Activated T-cell treated with anti-CD3 and anti-CD28 coated beads, Interleukin-2, amount 50 U/mL, for 4 hours (primary cell): ENCODE data around the gene ABCB10. TPM values are rescaled to one million over a fixed set of nuclear protein-coding genes. Genes with fewer than 3 reads are reported as not detected.

Experiments
- ATAC-seq, 2 donors: fragments of 200-7000 bp; cut with Tn5 transposase; one replicate each; pipeline ENCODE4 v1.10.0; 2021
- DNase-seq: peaks from one replicate; pipeline ENCODE4 v3.0.0-alpha.2; 2020
- H3K27me3 Mint-ChIP-seq: one replicate; pipeline ENCODE4 v1.8.0; 2021; ENCODE audit warnings: low read depth, mixed read lengths
- H3K36me3 Mint-ChIP-seq: one replicate; pipeline ENCODE4 v1.8.0; 2022; ENCODE audit warnings: mixed read lengths; ENCODE audit not compliant: insufficient read depth
- H3K4me1 Mint-ChIP-seq: one replicate; pipeline ENCODE4 v1.8.0; 2021; ENCODE audit warnings: low read depth, mixed read lengths
- H3K4me3 Mint-ChIP-seq: one replicate; pipeline ENCODE4 v1.8.0; 2021; ENCODE audit warnings: mild to moderate bottlenecking, moderate library complexity, mixed read lengths
- H3K9me3 Mint-ChIP-seq: one replicate; pipeline ENCODE4 v1.8.0; 2021; ENCODE audit warnings: mixed read lengths
- total RNA-seq, 3 donors: library from RNA; stranded (reverse); gene quantifications; one replicate each; pipeline ENCODE4 v1.2.1, GENCODE V29; 2021

The ABCB10 gene
- total RNA-seq, 3 donors from 2014 or later, result 16.4 to 19.1 (median 16.7) TPM

DNA sequence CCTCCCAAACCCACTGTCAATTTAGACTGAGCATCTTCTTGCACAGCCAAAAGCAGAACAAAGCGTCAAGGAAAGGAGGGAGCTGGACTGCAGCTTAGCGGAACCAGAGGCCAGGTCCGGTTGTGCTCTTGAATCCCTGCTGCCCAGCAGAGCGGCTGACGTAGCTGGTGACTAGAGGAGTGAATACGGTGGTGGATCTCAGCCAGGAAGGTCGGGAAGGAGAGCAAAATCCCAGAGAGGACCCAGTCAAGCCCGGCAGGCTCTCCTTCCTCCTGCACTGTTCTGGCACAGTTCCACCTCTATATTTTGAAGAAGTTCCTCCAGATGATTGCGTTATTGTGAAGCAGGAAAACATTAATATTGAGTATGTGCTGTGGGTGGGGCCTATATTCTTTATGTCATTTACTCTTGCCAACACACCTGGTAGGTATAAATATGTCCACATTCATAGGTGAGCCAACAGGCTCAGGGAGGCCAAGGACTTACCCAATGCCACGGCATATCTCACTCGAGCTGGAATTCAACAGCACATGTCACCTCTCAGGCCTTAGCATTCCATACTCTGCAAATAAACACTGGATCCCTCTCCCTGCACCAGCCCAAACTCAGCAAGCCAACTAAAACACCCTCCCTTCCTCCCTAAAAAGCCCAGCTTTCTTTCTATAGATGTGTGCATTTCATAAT lies 23.6 kb upstream of the ABCB10 start:
- Mint-ChIP-seq H3K9me3 (no peaks in the 10 kb centered on the region), H3K36me3 (no peaks in the 10 kb centered on the region), H3K4me3 (no peak overlapping the region), H3K27me3 (peaks cover 6% of the 10 kb centered on the region), H3K4me1 (peaks cover 5% of the 10 kb centered on the region)
- DNase-seq, result no peak
- ATAC-seq, result no peak

DNA sequence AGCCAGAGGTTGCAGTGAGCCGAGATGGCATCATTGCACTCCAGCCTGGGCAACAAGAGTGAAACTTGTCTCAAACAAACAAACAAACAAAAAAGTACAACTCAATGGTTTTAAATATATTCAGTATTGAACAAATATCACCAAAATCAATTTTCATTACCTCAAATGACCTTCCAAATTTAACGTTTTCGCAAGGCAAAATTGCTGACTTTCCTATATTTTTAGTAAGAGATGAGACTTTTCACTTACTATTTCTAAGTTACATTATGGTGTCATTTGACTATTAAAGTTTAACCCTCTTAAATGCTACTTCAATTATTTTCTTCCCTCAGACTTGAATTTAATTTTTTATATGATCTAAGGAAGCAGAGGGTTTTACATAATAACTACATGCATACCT lies 23.0 kb upstream of the ABCB10 start:
- Mint-ChIP-seq H3K4me3 (no peak overlapping the region), H3K4me1 (peaks cover 5% of the 10 kb centered on the region), H3K27me3 (peaks cover 6% of the 10 kb centered on the region), H3K36me3 (no peaks in the 10 kb centered on the region), H3K9me3 (no peaks in the 10 kb centered on the region)
- DNase-seq, result no peak
- no peak for ATAC-seq

DNA sequence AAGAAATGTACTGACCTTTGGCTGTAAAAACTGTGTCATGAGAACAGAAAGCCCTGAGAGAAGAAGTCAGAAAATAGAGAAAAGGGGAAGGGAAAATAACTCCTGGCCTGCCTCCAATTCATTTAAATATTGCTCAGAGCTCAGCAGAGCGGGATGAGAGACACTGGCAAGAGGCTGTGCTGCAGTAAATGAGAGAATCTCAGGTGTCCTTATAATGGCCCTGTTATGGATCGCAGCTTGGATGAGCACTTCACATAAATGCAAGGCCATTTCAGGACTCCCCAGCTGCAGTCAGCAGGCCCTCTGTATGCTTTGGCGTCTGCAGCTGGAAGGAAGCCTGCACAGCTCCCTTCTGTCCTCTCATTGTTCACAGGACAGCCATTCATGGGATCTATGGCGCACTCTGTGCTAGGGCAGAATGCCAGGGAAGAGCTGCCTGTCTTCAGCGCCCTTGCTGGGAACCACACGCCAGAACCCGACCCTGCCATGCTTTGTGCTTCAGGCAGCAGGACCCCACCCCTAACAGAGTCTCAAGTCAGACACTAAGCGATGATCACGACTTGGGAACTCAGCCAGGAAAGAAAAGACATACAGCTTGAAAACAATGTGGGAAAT lies 20.7 kb upstream of the ABCB10 start:
- no peak overlapping the region for H3K4me3 Mint-ChIP-seq
- no peaks in the 10 kb centered on the region for H3K9me3 Mint-ChIP-seq
- DNase-seq (no peak), ATAC-seq (no peak)
- H3K27me3 Mint-ChIP-seq, result peaks cover 6% of the 10 kb centered on the region
- no peaks in the 10 kb centered on the region for H3K36me3 Mint-ChIP-seq
- peaks cover 5% of the 10 kb centered on the region for H3K4me1 Mint-ChIP-seq

DNA sequence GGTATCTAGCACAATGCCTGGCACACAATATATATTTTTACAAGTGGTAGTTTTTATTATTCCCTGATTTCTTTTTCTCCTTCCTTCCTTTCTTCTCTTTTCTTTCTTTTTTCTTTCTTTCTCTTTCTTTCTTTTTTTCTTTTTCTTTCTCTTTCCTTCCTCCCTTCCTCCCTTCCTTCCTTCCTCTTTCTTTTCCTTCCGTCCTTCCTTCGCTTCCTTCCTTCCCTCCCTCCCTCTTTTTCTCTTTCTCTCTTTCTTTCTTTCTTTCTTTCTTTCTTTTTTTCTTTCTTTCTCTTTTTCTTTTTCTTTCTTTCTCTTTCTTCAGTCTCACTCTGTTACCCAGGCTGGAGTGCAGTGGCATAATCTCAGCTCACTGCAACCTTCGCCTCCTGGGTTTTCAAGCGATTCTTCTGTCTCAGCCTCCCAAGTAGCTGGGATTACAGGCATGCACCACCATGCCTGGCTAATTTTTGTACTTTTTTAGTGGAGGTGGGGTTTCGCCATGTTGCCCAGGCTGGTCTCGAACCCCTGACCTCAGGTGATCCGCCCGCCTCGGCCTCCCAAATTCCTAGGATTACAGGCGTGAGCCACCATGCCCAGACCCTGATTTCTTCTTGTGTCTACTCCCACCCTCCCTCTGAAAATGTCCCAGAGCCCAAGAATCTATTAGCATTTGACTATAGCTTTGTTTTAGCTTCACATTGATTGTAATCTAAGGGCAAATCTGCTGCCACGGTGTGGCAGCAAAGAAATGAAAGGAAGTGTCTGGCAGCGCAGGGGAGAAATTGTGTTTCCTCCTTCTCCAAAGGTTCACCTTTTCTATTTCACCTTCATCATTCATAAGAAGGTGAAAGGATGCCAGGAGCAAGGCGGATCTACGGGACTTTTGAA lies 19.9 kb upstream of the ABCB10 start:
- no peaks in the 10 kb centered on the region for H3K9me3 Mint-ChIP-seq
- ATAC-seq, result no peak

DNA sequence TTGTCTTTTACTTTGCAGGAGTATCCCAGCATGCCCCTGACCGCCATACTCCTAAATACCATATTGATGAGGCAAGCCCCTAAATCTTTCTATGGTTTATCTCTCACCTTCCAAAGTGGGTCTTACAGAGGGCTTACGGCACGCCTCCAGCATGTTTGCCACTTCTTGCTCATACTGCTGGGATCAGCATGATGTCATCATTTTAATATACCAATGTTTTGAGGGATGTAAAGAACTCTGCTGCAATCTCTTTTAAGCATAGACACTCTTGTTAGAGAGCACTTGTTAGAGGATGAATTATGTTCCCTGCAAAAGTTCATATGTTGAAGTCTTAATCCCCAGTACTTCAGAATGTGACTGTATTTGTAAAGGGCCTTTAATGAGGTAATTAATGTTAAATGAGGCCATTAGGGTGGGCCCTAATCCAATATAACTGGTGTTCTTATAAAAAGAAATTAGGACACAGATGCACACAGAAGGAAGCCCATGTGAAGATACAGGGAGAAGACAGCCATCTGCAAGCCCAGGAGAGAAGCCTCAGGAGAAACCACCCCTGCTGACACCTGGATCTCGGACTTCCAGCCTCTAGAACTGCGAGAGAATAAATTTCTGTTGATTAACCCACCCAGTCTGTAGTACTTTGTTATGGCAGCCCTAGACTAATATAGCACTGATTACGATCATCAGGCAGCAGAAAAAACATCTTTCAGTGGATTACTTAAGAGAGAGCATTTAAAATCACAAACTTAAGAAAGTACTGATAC lies 16.4 kb upstream of the ABCB10 start:
- Mint-ChIP-seq H3K4me3 (no peak overlapping the region), H3K36me3 (no peaks in the 10 kb centered on the region), H3K9me3 (no peaks in the 10 kb centered on the region), H3K4me1 (peaks cover 5% of the 10 kb centered on the region), H3K27me3 (peaks cover 6% of the 10 kb centered on the region)
- ATAC-seq, result no peak
- no peak for DNase-seq

More for the DNA sequence above, 19.9 kb upstream of the ABCB10 start:
- peaks cover 6% of the 10 kb centered on the region for H3K27me3 Mint-ChIP-seq
- DNase-seq, result no peak
- no peaks in the 10 kb centered on the region for H3K36me3 Mint-ChIP-seq
- H3K4me1 Mint-ChIP-seq, result peaks cover 5% of the 10 kb centered on the region
- H3K4me3 Mint-ChIP-seq, result no peak overlapping the region

DNA sequence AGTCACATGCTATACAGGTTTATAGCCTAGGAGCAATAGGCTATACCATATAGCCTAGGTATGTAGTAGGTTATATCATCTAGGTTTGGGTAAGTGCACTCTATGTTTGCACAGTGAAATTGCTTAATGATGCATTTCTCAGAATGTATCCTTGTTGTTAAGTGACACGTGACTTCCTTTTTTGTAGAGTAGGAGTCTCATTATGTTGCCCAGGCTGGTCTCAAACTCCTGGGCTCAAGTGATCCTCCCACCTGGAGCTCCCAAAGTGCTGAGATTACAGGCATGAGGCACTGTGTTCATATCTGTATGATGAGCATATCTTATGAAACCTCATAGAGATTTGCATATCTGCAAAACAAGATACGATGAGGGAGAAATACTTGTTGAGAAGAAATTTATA lies 13.8 kb upstream of the ABCB10 start:
- ATAC-seq (no peak), DNase-seq (no peak)
- Mint-ChIP-seq H3K4me3 (no peak overlapping the region), H3K27me3 (no peaks in the 10 kb centered on the region), H3K4me1 (no peaks in the 10 kb centered on the region), H3K36me3 (no peaks in the 10 kb centered on the region), H3K9me3 (no peaks in the 10 kb centered on the region)

DNA sequence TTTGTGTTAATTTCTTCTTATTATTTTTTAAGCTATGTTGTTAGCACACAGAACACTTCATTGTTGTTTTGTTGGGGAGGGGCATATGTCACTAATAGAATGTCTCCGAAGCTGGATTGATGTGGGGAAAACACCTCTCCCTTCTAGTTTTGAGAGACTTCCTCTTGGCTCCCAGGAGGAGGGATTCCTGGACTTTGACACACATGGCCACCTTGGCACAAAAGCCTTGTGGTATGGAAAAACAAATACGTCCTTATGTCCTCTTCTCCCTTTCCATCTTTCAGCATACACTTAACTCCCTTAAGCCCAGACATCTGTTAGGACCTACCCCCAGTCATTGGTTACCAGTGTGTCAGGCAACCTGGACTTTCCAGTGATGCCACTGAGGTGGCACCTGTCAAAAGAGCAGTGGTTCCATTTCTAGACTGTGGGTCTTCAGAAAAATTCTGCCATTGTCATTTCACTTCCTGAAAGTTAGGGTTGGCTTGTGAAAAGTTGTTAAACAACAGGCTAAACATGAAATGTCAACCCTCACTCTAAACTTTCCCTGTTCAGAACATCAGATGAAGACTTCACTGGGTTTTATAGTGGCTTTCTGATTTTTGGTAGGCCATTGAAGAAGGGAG lies 12.5 kb upstream of the ABCB10 start:
- Mint-ChIP-seq H3K27me3 (no peaks in the 10 kb centered on the region), H3K9me3 (no peaks in the 10 kb centered on the region), H3K4me3 (no peak overlapping the region), H3K36me3 (no peaks in the 10 kb centered on the region), H3K4me1 (no peaks in the 10 kb centered on the region)
- ATAC-seq (no peak), DNase-seq (no peak)

DNA sequence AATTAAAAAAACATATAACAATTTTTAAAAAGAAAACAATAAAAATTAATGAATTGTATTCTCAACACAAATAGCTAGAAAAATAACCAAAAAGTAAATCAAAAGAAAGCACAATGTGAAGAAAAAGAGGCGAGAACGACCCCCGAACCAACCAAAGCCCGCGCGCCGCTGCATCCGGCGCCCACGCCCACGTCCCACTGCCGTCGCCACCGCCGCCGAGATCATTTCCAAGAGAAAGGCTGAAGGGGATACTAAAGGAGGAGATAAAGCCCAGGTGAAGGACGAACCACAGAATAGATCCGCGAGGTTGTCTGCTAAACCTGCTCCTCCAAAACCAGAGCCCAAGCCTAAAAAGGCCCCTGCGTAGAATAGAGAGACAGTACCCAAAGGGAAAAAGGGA lies 11.8 kb upstream of the ABCB10 start:
- H3K27me3 Mint-ChIP-seq, result no peaks in the 10 kb centered on the region
- H3K36me3 Mint-ChIP-seq, result no peaks in the 10 kb centered on the region
- H3K4me3 Mint-ChIP-seq, result no peak overlapping the region
- DNase-seq (no peak), ATAC-seq (no peak)
- H3K9me3 Mint-ChIP-seq, result no peaks in the 10 kb centered on the region
- no peaks in the 10 kb centered on the region for H3K4me1 Mint-ChIP-seq

DNA sequence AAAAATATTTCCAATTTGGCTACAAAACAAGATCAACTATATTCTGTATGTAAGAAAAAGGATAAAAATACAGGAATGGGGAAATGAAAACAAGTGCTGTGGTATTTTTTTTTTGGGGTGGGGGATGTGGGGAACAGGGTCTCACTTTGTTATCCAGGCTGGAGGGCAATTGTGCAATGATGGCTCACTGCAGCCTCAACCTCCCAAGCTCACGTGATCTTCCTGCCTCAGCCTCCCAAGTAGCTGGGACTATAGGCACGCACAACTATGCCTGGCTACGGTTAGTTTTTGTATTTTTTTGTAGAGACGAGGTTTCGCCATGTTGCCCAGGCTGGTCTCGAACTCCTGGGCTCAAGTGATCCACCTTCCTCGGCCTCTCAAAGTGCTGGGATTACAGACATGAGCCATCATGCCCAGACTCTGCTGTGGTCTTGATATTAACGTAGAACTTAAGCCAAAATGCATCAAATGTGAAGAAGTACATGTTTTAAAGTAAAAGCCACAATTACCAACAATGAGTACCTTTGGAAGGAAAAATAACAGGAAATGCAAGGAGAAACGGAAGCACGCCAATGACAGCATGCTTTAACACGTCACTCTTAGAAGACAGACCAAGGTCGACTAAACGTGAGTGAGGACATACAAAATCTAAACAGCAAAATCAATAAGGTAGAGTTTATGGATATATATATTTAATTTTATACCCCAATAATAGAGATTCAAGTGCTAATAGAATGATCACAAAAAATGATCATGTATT lies 8.8 kb upstream of the ABCB10 start:
- H3K4me3 Mint-ChIP-seq, result no peak overlapping the region
- no peaks in the 10 kb centered on the region for H3K9me3 Mint-ChIP-seq
- H3K36me3 Mint-ChIP-seq, result no peaks in the 10 kb centered on the region
- no peaks in the 10 kb centered on the region for H3K4me1 Mint-ChIP-seq
- DNase-seq (no peak), ATAC-seq (no peak)
- H3K27me3 Mint-ChIP-seq, result no peaks in the 10 kb centered on the region

DNA sequence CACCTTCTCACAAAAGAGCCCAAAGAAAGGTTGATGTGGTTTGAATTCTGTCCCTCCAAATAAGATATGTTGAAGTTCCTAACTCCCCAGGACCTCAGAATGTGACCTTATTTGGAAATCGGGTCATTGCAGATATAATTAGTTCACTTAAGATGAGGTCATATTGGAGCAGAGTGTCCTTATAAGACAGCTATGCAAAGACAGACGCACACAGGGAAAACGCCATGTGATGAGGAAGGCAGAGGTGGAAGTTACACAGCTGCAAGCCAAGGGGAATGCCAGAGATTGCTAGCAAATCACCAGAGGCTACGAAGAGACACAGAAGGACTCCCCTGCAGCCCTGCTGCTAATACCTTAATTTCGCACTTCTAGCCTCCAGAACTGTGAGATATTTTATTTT lies 5.2 kb upstream of the ABCB10 start:
- no peak for ATAC-seq
- H3K4me1 Mint-ChIP-seq, result peaks cover 10% of the 10 kb centered on the region
- no peak for DNase-seq
- no peaks in the 10 kb centered on the region for H3K36me3 Mint-ChIP-seq
- no peaks in the 10 kb centered on the region for H3K9me3 Mint-ChIP-seq
- H3K27me3 Mint-ChIP-seq, result no peaks in the 10 kb centered on the region
- no peak overlapping the region for H3K4me3 Mint-ChIP-seq

DNA sequence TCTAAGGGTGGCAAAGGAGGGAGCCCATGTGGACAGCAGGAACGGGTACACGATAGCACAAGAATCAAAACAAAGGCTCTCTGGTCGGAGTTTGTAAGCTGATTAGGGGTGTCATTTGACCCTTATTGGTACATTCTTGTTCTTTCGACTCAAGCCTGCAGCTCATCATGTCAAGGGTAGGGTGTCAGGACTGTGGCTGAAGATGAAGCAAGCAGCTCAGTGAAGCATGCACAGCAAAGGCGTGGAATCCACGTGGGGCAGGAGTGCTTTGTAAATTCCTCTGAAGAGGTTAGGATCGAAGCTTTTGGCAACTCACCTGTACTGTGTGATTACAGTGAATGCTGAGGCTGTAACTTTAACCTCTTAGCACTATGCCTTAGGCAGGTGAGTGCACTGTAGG lies 4.7 kb upstream of the ABCB10 start:
- Mint-ChIP-seq H3K27me3 (no peaks in the 10 kb centered on the region), H3K36me3 (no peaks in the 10 kb centered on the region), H3K9me3 (no peaks in the 10 kb centered on the region), H3K4me1 (peaks cover 10% of the 10 kb centered on the region), H3K4me3 (no peak overlapping the region)
- ATAC-seq (no peak), DNase-seq (no peak)

DNA sequence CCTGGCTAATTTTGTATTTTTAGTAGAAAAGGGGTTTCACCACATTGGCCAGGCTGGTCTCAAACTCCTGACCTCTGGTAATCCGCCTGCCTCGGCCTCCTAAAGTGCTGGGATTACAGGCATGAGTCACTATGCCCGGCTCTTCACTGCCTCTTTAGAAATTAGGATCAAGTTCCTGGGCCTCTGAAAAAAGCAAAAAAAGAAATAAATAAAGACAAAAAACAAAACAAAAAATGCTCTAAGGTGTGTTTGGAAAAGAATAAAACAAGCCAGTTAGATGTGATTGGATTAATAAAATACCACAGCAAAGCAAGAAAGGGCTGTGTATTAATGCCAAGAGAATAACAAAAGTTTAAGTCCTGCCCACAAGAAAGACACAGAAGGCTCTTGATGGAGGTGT lies 4.2 kb upstream of the ABCB10 start:
- H3K27me3 Mint-ChIP-seq, result no peaks in the 10 kb centered on the region
- no peak overlapping the region for H3K4me3 Mint-ChIP-seq
- no peaks in the 10 kb centered on the region for H3K9me3 Mint-ChIP-seq
- DNase-seq (no peak), ATAC-seq (no peak)
- peaks cover 11% of the 10 kb centered on the region for H3K4me1 Mint-ChIP-seq
- H3K36me3 Mint-ChIP-seq, result no peaks in the 10 kb centered on the region

DNA sequence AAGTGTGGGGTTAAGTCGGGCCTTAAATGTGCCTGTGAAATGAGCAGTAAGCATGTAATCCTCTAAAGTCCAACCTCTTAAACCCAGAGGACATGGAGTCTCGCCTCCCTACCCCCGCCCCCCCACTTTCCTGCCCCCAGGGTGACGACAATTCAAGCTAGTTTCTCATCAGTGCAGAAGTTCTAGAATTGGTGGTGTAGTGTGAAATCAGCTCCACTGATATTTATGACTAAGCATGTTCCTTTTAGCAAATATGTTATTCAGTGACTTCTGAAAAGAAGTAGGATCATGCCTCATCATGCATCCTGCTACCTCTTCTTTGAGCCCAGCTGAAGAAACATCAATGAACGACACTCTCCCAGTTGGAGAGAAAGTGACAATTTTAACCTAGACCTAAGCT lies 2.6 kb upstream of the ABCB10 start:
- Mint-ChIP-seq H3K27me3 (no peaks in the 10 kb centered on the region), H3K36me3 (no peaks in the 10 kb centered on the region), H3K9me3 (no peaks in the 10 kb centered on the region), H3K4me1 (peaks cover 26% of the 10 kb centered on the region), H3K4me3 (peak overlapping the region; percentile 23)
- no peak for DNase-seq
- no peak for ATAC-seq
